Endometrium (tissue), 2 donors: ENCODE results near the gene TRPC4AP.
"Not testable (repeated sequence)": the region's sequence is repeated elsewhere in the genome, so short reads cannot be mapped to it uniquely, and the experiment has no call there.

Experiments used
- FAIRE-seq: peaks from 2 replicates; lab custom pipeline; 2012; peaks lifted over from hg19 to GRCh38; lab: Jason Lieb, UNC
- donor health status: control.
- donor health status: control.

TRPC4AP gene

GRCh38 chr20:35092524-35093266 is at the start of gene TRPC4AP:
Gene TRPC4AP (minus strand): TSS chr20:35092807. CDS start chr20:35092781, 26 bp downstream.
- FAIRE-seq = no peak

- no peak for FAIRE-seq
These were observed 43.4 kb upstream of the TRPC4AP start for GRCh38 chr20:35135867-35136586.

- FAIRE-seq = no peak
These were observed 42.3 kb upstream of the TRPC4AP start for GRCh38 chr20:35134880-35135279.

GRCh38 chr20:35134472-35134871 is 41.9 kb upstream of the TRPC4AP start:
- FAIRE-seq = no peak

GRCh38 chr20:35133735-35134134 is 41.1 kb upstream of the TRPC4AP start:
- no peak for FAIRE-seq

- no peak for FAIRE-seq
These were observed 40.4 kb upstream of the TRPC4AP start for GRCh38 chr20:35133031-35133430.

- no peak for FAIRE-seq
These were observed 39.3 kb upstream of the TRPC4AP start for GRCh38 chr20:35131934-35132333.

- no peak for FAIRE-seq
These were observed 37.1 kb upstream of the TRPC4AP start for GRCh38 chr20:35129647-35130069.

- FAIRE-seq = no peak
These were observed 33.1 kb upstream of the TRPC4AP start for GRCh38 chr20:35125753-35126152.

GRCh38 chr20:35122756-35123405 is 30.3 kb upstream of the TRPC4AP start:
- no peak for FAIRE-seq

GRCh38 chr20:35121186-35121585 is 28.6 kb upstream of the TRPC4AP start:
- FAIRE-seq = no peak

- FAIRE-seq = no peak
These were observed 27.6 kb upstream of the TRPC4AP start for GRCh38 chr20:35120012-35120701.

- FAIRE-seq = no peak
These were observed 25.0 kb upstream of the TRPC4AP start for GRCh38 chr20:35117629-35118028.

- no peak for FAIRE-seq
These were observed 24.6 kb upstream of the TRPC4AP start for GRCh38 chr20:35117196-35117595.

GRCh38 chr20:35116258-35116657 is 23.7 kb upstream of the TRPC4AP start:
- no peak for FAIRE-seq

GRCh38 chr20:35115606-35116005 is 23.0 kb upstream of the TRPC4AP start:
- no peak for FAIRE-seq

- not testable (repeated sequence) for FAIRE-seq
These were observed 19.7 kb upstream of the TRPC4AP start for GRCh38 chr20:35112276-35112675.

GRCh38 chr20:35111141-35111888 is 18.7 kb upstream of the TRPC4AP start:
- no peak for FAIRE-seq

GRCh38 chr20:35108921-35109320 is 16.3 kb upstream of the TRPC4AP start:
- no peak for FAIRE-seq

- no peak for FAIRE-seq
These were observed 14.3 kb upstream of the TRPC4AP start for GRCh38 chr20:35106827-35107380.

GRCh38 chr20:35104685-35105295 is 12.2 kb upstream of the TRPC4AP start:
- no peak for FAIRE-seq
